HG02642 (cell line): ENCODE data around the gene TSEN2.
"Not testable (repeated sequence)": the region's sequence is repeated elsewhere in the genome, so short reads cannot be mapped to it uniquely, and the experiment has no call there.

Experiments
- ATAC-seq: cut with Tn5 transposase; IDR thresholded peaks from one replicate; pipeline ENCODE4 v1.9.1; 2021; ENCODE audit warnings: mild to moderate bottlenecking; ENCODE audit not compliant: unreplicated experiment, poor library complexity

TSEN2 gene

DNA sequence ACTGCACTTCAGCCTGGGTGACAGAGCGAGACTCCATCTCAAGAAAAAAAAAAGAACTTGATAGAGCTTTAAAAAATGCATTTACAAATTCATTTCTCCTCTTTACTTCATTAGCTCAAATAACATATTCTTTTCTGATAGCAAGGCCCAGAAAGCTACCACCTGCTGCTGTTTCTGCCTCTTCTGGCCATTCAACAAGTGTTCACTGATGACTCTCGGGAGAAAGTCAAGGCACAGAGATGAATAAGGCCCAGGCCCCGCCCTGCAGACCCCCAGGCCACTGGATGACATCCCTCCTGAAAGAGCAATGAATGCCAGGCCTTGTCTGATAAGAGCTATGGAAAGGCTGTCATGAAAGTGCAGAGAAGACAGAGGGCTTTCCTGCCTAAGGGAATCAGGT, 13.6 kb upstream of the TSEN2 start:
- no peak for ATAC-seq

DNA sequence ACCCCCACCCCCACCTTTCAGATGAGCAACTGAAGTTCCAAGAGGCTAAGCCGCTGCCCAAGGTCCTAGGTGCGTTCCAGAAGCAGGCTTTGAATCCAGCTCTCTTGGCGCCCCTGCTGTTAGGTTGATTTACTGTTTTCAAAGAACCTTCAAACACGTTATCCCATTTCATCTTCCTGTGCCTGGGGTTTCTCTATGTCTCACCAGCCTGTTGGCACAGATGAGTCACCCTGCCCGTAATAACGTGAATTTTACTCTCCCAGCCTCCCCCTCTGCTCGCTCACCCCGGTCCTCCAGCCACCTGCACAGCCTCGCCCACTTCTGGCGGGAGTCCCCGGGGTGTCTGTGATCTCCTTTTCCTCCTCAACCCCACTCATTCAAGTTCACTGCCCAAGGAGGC, 13.0 kb upstream of the TSEN2 start:
- no peak for ATAC-seq

- ATAC-seq = no peak
Observed at GRCh38 chr3:12472000-12472610, 12.2 kb upstream of the TSEN2 start.

- ATAC-seq = no peak
Observed at GRCh38 chr3:12472796-12473195, 11.5 kb upstream of the TSEN2 start.

DNA sequence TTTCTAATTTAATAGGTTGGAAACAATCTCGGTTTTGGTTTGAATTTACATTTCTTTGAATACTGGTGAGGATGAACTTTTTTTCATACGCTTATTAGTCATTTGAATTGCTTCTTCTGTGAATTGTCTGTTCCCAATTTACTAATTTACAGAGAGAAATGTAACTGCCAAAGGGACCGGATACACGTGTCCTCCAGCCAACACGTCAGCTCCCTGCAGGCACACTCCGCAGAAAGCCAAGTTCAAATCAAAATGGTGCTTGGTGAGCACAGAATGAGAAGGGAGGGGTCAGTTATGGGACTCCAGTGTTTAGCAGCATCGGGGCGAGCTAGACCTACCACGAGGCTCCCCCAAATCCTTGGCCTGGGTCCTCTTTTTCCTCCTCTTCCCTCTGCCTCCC, 10.8 kb upstream of the TSEN2 start:
- no peak for ATAC-seq

GRCh38 chr3:12476238-12476897, 7.9 kb upstream of the TSEN2 start:
- no peak for ATAC-seq

GRCh38 chr3:12477256-12477655, 7.0 kb upstream of the TSEN2 start:
- no peak for ATAC-seq

- ATAC-seq = no peak
Observed at GRCh38 chr3:12478326-12478725, 6.0 kb upstream of the TSEN2 start.

GRCh38 chr3:12479198-12479597, 5.1 kb upstream of the TSEN2 start:
- ATAC-seq = not testable (repeated sequence)

DNA sequence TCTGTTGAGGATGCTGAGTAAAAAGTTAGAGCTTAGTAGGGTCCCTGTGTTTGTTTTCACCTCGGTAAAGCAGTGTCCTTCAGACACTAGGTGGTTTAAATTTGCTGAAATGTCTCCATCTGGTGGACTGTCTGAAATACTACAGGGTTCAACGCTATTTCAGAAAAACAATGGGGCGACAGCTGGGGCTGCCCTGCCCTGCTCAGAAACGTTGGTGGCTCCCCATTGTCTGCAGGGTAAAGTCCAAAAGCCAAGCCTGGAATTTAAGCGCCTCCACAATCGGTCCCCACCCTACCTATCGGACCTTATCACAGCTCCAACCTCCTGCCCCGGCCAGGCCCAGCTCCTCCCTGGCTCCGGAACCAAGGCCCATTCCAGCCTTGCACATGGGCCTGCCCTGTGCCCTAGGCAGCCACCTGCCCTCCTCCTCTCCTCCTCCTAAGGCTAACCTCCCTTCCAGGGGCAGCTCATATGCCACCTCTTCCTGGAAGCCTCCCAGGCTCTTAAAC, 4.3 kb upstream of the TSEN2 start:
- ATAC-seq = peak; percentile 20

- no peak for ATAC-seq
Observed at GRCh38 chr3:12483410-12483809, 870 bp upstream of the TSEN2 start.

DNA sequence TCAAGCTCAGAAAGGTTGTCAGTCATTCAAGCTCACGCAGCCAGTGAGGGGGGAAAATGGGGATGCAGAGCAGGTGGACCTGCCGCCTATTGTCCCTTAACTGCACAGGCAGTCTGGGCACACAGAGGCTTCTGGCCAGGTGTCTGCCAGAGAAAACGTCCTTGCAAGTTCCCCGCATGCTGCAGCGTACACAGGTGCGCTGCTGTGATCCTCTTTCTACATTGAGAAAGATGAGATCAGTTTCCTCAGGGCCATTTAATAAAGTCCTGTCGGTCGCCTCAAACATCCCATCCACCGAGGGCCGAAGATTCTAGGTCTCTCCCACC, 445 bp upstream of the TSEN2 start:
- ATAC-seq = no peak

DNA sequence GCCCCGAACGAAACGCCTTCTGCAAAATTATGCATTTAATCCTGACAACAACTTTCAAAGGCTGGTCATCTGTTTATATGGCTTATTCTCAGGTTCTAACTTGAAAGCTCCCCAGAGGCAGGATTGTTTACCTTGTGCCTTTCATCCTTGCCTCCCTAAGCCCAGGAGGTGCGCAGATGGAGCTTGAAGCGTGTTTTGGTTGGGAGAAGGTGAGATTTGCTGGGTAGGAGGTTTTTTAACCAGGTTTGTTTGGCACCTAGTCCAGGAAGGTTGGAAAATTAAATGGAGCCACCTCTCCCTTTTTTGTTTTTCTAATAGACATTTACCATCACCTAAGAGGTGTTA, 675 bp downstream of the TSEN2 start:
- no peak for ATAC-seq

GRCh38 chr3:12486001-12486400, 1.7 kb downstream of the TSEN2 start:
- ATAC-seq = no peak

GRCh38 chr3:12486916-12487315, 2.6 kb downstream of the TSEN2 start:
- ATAC-seq = no peak

GRCh38 chr3:12487336-12487735, 3.1 kb downstream of the TSEN2 start:
- ATAC-seq = no peak

DNA sequence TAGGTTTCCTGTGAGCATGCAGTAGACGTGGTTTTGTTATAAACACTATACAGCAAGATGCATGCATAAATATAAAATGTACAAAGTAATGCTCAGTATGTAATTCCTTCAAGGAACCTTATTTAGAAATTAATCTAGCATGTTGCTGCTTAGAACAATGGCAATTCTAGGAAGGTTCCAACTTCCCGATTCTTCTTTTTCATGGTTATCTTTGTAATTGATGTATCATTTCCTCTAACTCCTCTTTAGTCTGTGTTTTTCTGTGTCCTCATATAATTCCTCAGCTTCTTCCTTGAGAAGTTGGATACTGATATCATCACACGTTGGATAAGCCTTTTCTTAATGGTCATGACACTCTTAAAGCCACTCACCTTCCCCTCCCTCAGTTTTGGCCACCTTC, 3.5 kb downstream of the TSEN2 start:
- no peak for ATAC-seq

- no peak for ATAC-seq
Observed at GRCh38 chr3:12489368-12489767, 5.1 kb downstream of the TSEN2 start.

DNA sequence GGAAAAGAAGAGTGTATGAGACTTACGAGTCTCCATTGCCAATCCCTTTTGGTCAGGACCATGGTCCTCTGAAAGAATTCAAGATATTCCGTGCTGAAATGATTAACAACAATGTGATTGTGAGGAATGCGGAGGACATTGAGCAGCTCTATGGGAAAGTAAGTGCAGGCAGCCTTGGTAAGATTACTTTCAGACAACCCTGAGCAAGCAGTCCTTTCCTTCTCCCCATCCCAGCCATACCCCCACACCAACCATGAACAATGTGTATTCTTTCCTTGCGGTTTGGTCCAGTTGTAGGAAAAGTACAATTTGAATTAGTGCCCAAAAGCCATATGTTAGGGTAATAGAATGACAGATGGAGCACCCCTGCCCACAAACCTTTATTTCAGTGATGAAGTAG, 5.6 kb downstream of the TSEN2 start:
- no peak for ATAC-seq

- ATAC-seq = no peak
Observed at GRCh38 chr3:12490547-12490946, 6.3 kb downstream of the TSEN2 start.

- ATAC-seq = no peak
Observed at GRCh38 chr3:12495749-12496452, 11.6 kb downstream of the TSEN2 start.

- no peak for ATAC-seq
Observed at GRCh38 chr3:12496453-12496761, 12.1 kb downstream of the TSEN2 start.
